Esophagus squamous epithelium (tissue), 4 donors: ENCODE measurements around the gene CFAP69.

Experiments
- CTCF ChIP-seq, 6 experiments: fragments of 450-650 bp in 4 of 6; fragments of 200-600 bp in 2 of 6; sonication (generic) in 2 of 6; IDR thresholded peaks; one replicate each; pipeline ENCODE4 v1.5.1; 2016 to 2019; ENCODE audit warnings: antibody characterized with exemption in 6 of 6, mild to moderate bottlenecking in 4 of 6, moderate library complexity in 4 of 6
- POLR2A ChIP-seq, 4 donors: fragments of 450-650 bp; IDR thresholded peaks; one replicate each; pipeline ENCODE4 v1.6.1; 2017; ENCODE audit warnings: antibody characterized with exemption in 4 of 4, mild to moderate bottlenecking in 4 of 4, moderate library complexity in 3 of 4

GRCh38 chr7:90212149-90212495, 32.9 kb upstream of the CFAP69 start:
- TF ChIP-seq CTCF (IDR thresholded peaks at IDR 0.05) (no peak), POLR2A (IDR thresholded peaks at IDR 0.05) (no peak)
